ENCODE results near the gene UCHL1.
"Not testable (repeated sequence)": the region's sequence is repeated elsewhere in the genome, so short reads cannot be mapped to it uniquely, and the experiment has no call there.

The UCHL1 gene

GRCh38 chr4:41290479-41290878 is 33.8 kb downstream of the UCHL1 start:
- no peak for DNase-seq (ENCODE audit: low read depth in 2 of 2)

- DNase-seq (ENCODE audit: low read depth in 2 of 2), result no peak
Observed at GRCh38 chr4:41294445-41295062, 37.8 kb downstream of the UCHL1 start.

GRCh38 chr4:41296995-41297394 is 40.3 kb downstream of the UCHL1 start:
- no peak for DNase-seq (ENCODE audit: low read depth in 2 of 2)

- no peak for DNase-seq (ENCODE audit: low read depth in 2 of 2)
Observed at GRCh38 chr4:41297832-41298231, 41.1 kb downstream of the UCHL1 start.

GRCh38 chr4:41299486-41299885 is 42.8 kb downstream of the UCHL1 start:
- no peak for DNase-seq (ENCODE audit: low read depth in 2 of 2)

GRCh38 chr4:41301137-41301536 is 44.4 kb downstream of the UCHL1 start:
- no peak for DNase-seq (ENCODE audit: low read depth in 2 of 2)

GRCh38 chr4:41303372-41304118 is 46.8 kb downstream of the UCHL1 start:
- no peak for DNase-seq (ENCODE audit: low read depth in 2 of 2)

- no peak for DNase-seq (ENCODE audit: low read depth in 2 of 2)
Observed at GRCh38 chr4:41304221-41304620, 47.5 kb downstream of the UCHL1 start.

- no peak for DNase-seq (ENCODE audit: low read depth in 2 of 2)
Observed at GRCh38 chr4:41305476-41305875, 48.7 kb downstream of the UCHL1 start.

GRCh38 chr4:41307638-41308037 is 50.9 kb downstream of the UCHL1 start:
- DNase-seq (ENCODE audit: low read depth in 2 of 2), result no peak

GRCh38 chr4:41308398-41308797 is 51.7 kb downstream of the UCHL1 start:
- no peak for DNase-seq (ENCODE audit: low read depth in 2 of 2)

GRCh38 chr4:41315426-41315825 is 58.7 kb downstream of the UCHL1 start:
- not testable (repeated sequence) for DNase-seq (ENCODE audit: low read depth in 2 of 2)

GRCh38 chr4:41315862-41316261 is 59.1 kb downstream of the UCHL1 start:
- no peak for DNase-seq (ENCODE audit: low read depth in 2 of 2)
